ENCODE results near the gene FYN.

The FYN gene

GRCh38 chr6:111806561-111807497, 66.4 kb downstream of the FYN start:
- no peak for DNase-seq (ENCODE audit: low read depth)

GRCh38 chr6:111806165-111806547, 67.1 kb downstream of the FYN start:
- no peak for DNase-seq (ENCODE audit: low read depth)

GRCh38 chr6:111805511-111806164, 67.6 kb downstream of the FYN start:
- DNase-seq (ENCODE audit: low read depth), result peak; percentile 35

- peak; percentile 45 for DNase-seq (ENCODE audit: low read depth)
Measured at GRCh38 chr6:111804627-111805235, 68.5 kb downstream of the FYN start.

- no peak for DNase-seq (ENCODE audit: low read depth)
Measured at GRCh38 chr6:111803804-111804203, 69.4 kb downstream of the FYN start.

DNA sequence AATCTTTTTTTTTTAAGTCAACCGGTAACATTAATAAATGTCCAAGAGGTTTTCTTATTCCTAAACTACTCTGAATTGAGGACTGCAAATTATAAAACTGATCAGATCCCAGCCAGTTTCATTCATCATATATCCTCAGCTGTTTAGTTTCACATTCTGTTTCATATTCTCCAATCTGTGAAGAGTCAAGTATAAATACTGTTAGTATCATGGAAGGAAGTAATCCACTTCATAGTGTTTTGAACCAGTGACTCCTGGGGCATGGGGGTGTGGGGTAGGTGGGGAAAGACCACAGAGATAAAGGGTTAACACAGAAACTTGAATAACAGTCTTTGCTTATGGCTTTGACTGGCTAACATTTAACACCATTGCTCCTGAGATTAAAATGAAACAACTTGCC, 69.9 kb downstream of the FYN start:
- DNase-seq (ENCODE audit: low read depth), result no peak

GRCh38 chr6:111802720-111803330, 70.4 kb downstream of the FYN start:
- no peak for DNase-seq (ENCODE audit: low read depth)

GRCh38 chr6:111802015-111802414, 71.2 kb downstream of the FYN start:
- DNase-seq (ENCODE audit: low read depth), result no peak

DNA sequence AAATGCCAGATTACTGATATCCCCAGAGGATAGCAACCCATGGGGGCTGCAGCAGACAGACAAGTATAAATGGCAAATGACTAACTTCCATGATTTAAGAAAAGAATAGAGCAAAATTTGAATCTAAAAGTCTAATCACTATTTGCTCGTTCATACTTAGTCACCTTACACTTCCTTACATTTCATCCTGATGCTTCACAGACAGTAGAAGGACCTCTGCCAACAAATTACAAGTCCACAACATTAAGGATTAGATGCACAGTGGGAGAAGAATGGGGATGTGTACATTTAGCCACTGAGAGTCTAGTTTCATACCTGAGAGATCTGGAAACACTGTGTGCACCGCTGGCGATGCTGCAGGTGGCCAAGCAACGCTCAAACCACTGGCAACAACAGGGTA, 72.4 kb downstream of the FYN start:
- no peak for DNase-seq (ENCODE audit: low read depth)

GRCh38 chr6:111800259-111800765, 72.9 kb downstream of the FYN start:
- no peak for DNase-seq (ENCODE audit: low read depth)

DNA sequence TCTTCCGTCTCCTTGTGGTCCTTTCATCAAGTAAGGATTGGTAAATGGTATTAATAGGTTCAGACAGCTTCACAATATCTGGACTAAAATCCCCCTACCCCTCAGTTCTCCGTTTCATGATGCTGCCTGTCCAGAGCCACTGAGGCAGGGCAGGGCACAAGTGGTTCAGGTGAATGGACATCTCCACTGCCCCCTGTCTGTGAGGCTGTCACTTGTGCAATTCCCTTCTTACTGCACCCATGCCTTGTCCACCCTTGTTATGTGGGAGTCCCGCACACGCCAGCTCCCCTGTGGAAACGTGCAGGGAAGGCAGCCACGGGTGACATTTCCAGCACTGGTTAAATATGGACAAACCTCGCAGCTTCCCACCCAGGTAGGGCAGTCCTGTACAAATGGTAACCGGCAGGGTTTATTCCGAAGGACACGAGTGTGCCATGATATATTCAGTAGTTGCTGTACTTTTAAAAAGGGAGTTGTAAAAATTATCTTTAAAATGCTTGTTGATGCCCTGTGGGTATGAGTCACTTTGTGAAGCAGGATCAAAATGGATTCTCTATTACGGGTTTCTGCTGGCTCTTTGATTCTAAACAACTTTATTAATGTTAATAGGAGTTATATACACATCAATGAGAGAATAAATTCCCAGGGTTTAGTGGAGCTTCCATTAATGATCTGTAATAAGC, 73.5 kb downstream of the FYN start:
- no peak for DNase-seq (ENCODE audit: low read depth)

DNA sequence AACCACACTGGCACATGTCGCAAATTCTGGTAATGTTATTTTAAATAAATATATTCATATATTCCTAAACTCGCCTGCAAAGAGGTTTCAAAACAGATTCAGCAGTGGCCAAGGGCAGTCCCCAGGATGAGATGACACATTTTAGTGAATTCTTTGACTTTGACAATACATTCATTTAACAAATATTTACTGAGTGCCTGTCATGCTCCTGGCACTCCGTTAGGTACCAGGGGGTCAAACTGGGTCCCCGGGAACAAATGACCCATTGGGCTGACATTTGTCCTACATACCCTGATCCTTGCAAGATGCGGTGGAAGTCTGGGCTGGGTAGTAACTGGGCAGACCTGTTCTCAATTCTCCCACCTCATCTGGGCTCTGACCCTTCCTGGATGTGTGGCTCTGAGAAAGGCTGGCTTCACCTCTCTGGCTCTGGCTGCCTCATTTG, 74.9 kb downstream of the FYN start:
- no peak for DNase-seq (ENCODE audit: low read depth)

GRCh38 chr6:111796310-111796918, 76.8 kb downstream of the FYN start:
- no peak for DNase-seq (ENCODE audit: low read depth)

DNA sequence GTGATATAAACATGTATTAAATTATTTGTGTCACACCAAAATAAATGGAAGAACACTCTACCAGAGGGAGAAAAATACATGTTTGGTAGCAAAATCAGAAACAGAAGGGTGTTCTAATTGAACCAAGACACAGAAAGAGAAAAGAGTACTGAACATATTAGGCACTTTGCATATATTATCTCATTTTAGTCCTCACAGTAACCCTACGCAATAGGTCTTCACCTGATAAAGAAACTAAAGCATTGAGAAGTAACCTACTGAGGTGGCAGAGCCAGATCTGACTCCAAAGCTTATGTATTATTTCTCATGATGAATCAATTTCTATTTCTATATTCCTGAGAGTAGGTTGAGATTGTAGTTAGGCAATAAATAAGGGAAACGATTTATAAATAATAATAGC, 77.7 kb downstream of the FYN start:
- DNase-seq (ENCODE audit: low read depth), result no peak

DNA sequence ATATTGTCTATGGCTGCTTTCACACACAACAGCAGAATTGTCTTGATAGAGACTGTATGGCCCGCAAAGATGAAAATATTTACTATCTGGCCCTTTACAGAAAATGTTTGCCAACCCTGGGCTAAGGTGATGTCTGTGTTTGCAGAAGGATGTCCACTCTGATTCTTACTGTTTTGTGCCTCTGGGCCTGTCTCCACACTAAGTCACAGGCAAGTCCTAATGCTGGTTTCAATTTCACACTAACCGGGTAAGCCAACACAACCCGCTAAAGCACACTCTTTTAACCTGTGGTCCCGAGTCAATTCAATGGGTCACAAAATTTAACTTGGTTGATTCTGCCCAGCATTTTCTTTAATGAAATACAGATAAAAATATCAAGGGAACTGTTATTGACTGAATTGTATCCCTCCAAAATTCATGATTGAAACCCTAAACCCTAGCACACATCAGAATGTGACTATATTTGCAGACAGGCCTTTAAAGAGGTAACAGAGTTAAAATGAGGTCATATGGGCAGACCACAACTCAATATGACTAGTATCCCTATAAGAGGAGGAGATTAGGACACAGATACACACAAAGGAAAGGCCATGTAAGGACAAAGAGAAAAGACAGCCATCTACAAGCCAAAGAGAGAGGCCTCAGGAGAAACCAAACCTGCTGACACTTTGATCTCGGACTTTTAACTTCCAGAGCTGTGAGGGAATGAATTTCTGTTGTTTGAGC, 78.4 kb downstream of the FYN start:
- no peak for DNase-seq (ENCODE audit: low read depth)

GRCh38 chr6:111794300-111794699, 79.0 kb downstream of the FYN start:
- no peak for DNase-seq (ENCODE audit: low read depth)

DNA sequence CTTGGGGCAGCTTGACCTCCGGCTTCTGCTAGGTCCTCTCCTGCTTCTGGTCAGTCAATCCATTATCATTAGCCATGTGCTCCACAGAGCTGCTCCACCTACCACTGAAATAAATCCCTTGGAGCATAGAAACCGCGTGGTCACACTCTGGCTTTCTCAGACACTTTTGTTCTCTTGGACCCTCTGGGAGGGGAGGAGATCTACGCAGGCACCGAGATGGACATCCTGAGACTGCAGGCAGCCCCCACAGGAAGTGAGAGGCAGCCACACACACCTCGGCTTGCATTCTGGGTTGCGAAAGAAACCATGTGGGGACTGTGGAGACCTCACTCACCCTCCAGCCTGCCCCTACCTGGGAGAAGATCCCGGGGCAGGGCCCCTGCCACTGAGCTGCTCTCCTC, 79.5 kb downstream of the FYN start:
- no peak for DNase-seq (ENCODE audit: low read depth)

- no peak for DNase-seq (ENCODE audit: low read depth)
Measured at GRCh38 chr6:111792914-111793700, 80.1 kb downstream of the FYN start.

DNA sequence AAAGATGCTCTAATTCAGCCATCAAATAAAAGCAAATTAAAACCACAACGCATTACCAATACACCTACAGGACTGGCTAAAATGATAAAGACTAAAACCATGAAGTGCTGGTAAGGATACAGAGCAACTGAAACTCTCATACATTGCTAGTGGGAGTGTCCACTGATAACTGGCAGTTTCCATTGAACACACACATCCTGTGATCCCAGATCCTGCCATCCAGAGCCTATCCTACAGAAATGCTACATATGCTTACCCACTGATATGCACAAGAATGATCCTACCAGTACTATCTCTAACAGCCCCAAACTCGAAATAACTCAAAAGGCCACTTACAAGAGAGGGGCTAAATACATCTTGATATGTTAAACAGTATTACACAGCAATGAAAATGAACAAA, 81.0 kb downstream of the FYN start:
- DNase-seq (ENCODE audit: low read depth), result no peak

GRCh38 chr6:111791415-111791814, 81.8 kb downstream of the FYN start:
- DNase-seq (ENCODE audit: low read depth), result no peak

Measured in stimulated activated CD8-positive, alpha-beta memory T cell treated with anti-CD3 and anti-CD28 coated beads, Interleukin-12 subunit alpha, Interleukin-12 subunit beta, amount 100 ng/mL, for 4 hours (primary cell).